K562 (cell line): ENCODE measurements around the gene PHC3. TPM values are rescaled to one million over a fixed set of nuclear protein-coding genes. Genes with fewer than 3 reads are reported as not detected.

ENCODE experiments used
- ATAC-seq: fragments of 200-7000 bp; cut with Tn5 transposase; 3 replicates; pipeline ENCODE4 v1.9.1; 2020; ENCODE audit warnings: moderate library complexity
- BruUV-seq: library from RNA; stranded (reverse); fragments of 400-500 nt; replicated peaks from 2 replicates; lab custom pipeline; 2021; lab: Mats Ljungman, UMichigan
- CTCF ChIA-PET: fragments of 300-600 bp; formaldehyde crosslinking; extraction: SDS; loops from one replicate; lab custom pipeline; 2021; ENCODE audit warnings: low intra/inter-chr PET ratio; lab: Yijun Ruan, JAX
- POLR2A ChIA-PET: fragments of 300-600, 350-650 bp; sonication (Branson Sonifier 250); formaldehyde crosslinking; extraction: SDS; loops from one replicate; lab custom pipeline; 2021; ENCODE audit warnings: antibody characterized with exemption, inconsistent platforms; lab: Yijun Ruan, JAX
- DNase-seq, 4 experiments: peaks; one replicate each; pipeline versions ENCODE4 v3.0.0 to v3.0.0-alpha.2; 2011 to 2018; ENCODE audit warnings: low spot score in 3 of 4, mixed read lengths in 3 of 4; ENCODE audit errors: extremely low read depth in 1 of 4
- FAIRE-seq: peaks from 2 replicates; lab custom pipeline; 2011; peaks lifted over from hg19 to GRCh38; lab: Jason Lieb, UNC
- H2AFZ ChIP-seq: 2 replicates; pipeline ENCODE4 v1.6.0; 2011; ENCODE audit warnings: low read depth, low read length, control low read depth, inconsistent platforms
- H3K27ac ChIP-seq: fragments of 200-600 bp; 3 replicates; pipeline ENCODE4 v1.8.0; 2011; ENCODE audit warnings: low read depth, mild to moderate bottlenecking, control low read depth, inconsistent platforms, low read length, moderate library complexity, mixed read lengths; ENCODE audit errors: extremely low read depth
- H3K27me3 ChIP-seq, 2 experiments: fragments of 300-600 bp in 1 of 2; 2 replicates in 1 of 2; 3 replicates in 1 of 2; pipeline versions ENCODE4 v1.6.0 to v1.8.0; 2011; ENCODE audit warnings: inconsistent platforms in 2 of 2, low read length in 2 of 2, mild to moderate bottlenecking in 1 of 2, mixed read lengths in 1 of 2, moderate library complexity in 1 of 2; ENCODE audit not compliant: control insufficient read depth in 2 of 2, insufficient read depth in 2 of 2
- H3K36me3 ChIP-seq: fragments of 300-600 bp; 3 replicates; pipeline ENCODE4 v1.8.0; 2011; ENCODE audit warnings: mild to moderate bottlenecking, low read length, inconsistent platforms; ENCODE audit not compliant: control insufficient read depth, insufficient read depth
- H3K4me1 ChIP-seq, 2 experiments: fragments of 200-600 bp in 1 of 2; replicated peaks in 1 of 2; 2 replicates in 1 of 2; 3 replicates in 1 of 2; pipeline versions ENCODE4 v1.5.1 to v1.8.0; 2011; ENCODE audit warnings: inconsistent platforms in 2 of 2, low read length in 2 of 2, mild to moderate bottlenecking in 1 of 2, mixed read lengths in 1 of 2, moderate library complexity in 1 of 2; ENCODE audit not compliant: control insufficient read depth in 2 of 2, insufficient read depth in 2 of 2
- H3K4me2 ChIP-seq: 2 replicates; pipeline ENCODE4 v1.6.1; 2011; ENCODE audit warnings: low read length, control low read depth, inconsistent platforms, mixed read lengths; ENCODE audit not compliant: insufficient read depth
- H3K4me3 ChIP-seq: fragments of 200-600 bp; sonication (generic), shearing (Covaris generic); 2 replicates; pipeline ENCODE4 v1.5.1; 2016; ENCODE audit warnings: control low read depth, inconsistent platforms
- H3K79me2 ChIP-seq: fragments of 200-600 bp; 3 replicates; pipeline ENCODE4 v1.8.0; 2011; ENCODE audit warnings: low read length, inconsistent platforms; ENCODE audit not compliant: control insufficient read depth, insufficient read depth
- H3K9ac ChIP-seq, 2 experiments: 2 replicates each; pipeline versions ENCODE4 v1.6.0 to v1.6.1; 2011; ENCODE audit warnings: low read depth in 2 of 2, low read length in 2 of 2, control low read depth in 1 of 2, inconsistent platforms in 1 of 2, mild to moderate bottlenecking in 1 of 2, mixed read lengths in 1 of 2; ENCODE audit not compliant: insufficient read depth in 1 of 2
- H3K9me1 ChIP-seq: one replicate; pipeline ENCODE4 v1.6.0; 2011; ENCODE audit warnings: inconsistent platforms, mild to moderate bottlenecking, low read length, moderate library complexity; ENCODE audit not compliant: control insufficient read depth, insufficient read depth
- H3K9me3 ChIP-seq: replicated peaks from 2 replicates; pipeline ENCODE4 v1.5.1; 2011; ENCODE audit warnings: low read depth, low read length, inconsistent platforms; ENCODE audit not compliant: control insufficient read depth, insufficient read depth
- H4K20me1 ChIP-seq: replicated peaks from 2 replicates; pipeline ENCODE4 v1.6.1; 2011; ENCODE audit warnings: low read length, inconsistent platforms, mixed read lengths; ENCODE audit not compliant: control insufficient read depth, insufficient read depth
- ADNP ChIP-seq: fragments of 200-800 bp; sonication (Bioruptor generic); IDR thresholded peaks from 2 replicates; pipeline ENCODE4 v1.6.1; 2016; ENCODE audit warnings: missing genetic modification characterization, missing compliant biosample characterization
- BRF1 ChIP-seq: IDR thresholded peaks from 3 replicates; pipeline ENCODE4 v1.6.1; 2011; ENCODE audit warnings: borderline replicate concordance, mild to moderate bottlenecking; ENCODE audit not compliant: insufficient read length; ENCODE audit errors: extremely low read depth
- CBFA2T2 ChIP-seq: fragments of 450-650 bp; conservative IDR thresholded peaks from 2 replicates; pipeline ENCODE4 v1.6.1; 2017; ENCODE audit warnings: mild to moderate bottlenecking
- CBFA2T3 ChIP-seq: fragments of 450-650 bp; IDR thresholded peaks from 2 replicates; pipeline ENCODE4 v1.6.1; 2017
- CBX3 ChIP-seq, 2 experiments: IDR thresholded peaks; 1 replicate in 1 of 2; 2 replicates in 1 of 2; pipeline ENCODE4 v1.6.1; 2012; ENCODE audit warnings: inconsistent platforms in 2 of 2, low read length in 2 of 2, borderline replicate concordance in 1 of 2, control low read depth in 1 of 2
- CEBPG ChIP-seq, 3 experiments: fragments of 200-800 bp in 1 of 3; sonication (Bioruptor generic) in 1 of 3; sonication (generic) in 1 of 3; formaldehyde crosslinking in 1 of 3; IDR thresholded peaks in 2 of 3; conservative IDR thresholded peaks in 1 of 3; 2 replicates each; pipeline versions ENCODE4 v1.6.1 to v1.8.0; 2016 to 2022; ENCODE audit warnings: missing compliant biosample characterization in 2 of 3, missing genetic modification characterization in 2 of 3, mild to moderate bottlenecking in 1 of 3, missing genetic modification reagents in 1 of 3
- ELF4 ChIP-seq: fragments of 450-650 bp; formaldehyde crosslinking; IDR thresholded peaks from 2 replicates; pipeline ENCODE4 v1.4.0; 2022; ENCODE audit warnings: missing genetic modification characterization
- FOXK2 ChIP-seq, 2 experiments: fragments of 450-650 bp; IDR thresholded peaks in 1 of 2; conservative IDR thresholded peaks in 1 of 2; 2 replicates each; pipeline ENCODE4 v1.6.1; 2016; ENCODE audit warnings: low read depth in 2 of 2, mild to moderate bottlenecking in 1 of 2
- HMG20B ChIP-seq: fragments of 250-450 bp; sonication (Bioruptor Pico); IDR thresholded peaks from 2 replicates; pipeline ENCODE4 v1.5.0; 2021; ENCODE audit warnings: mild to moderate bottlenecking
- HMGN3 ChIP-seq: IDR thresholded peaks from 2 replicates; pipeline ENCODE4 v1.6.1; 2011; ENCODE audit warnings: borderline replicate concordance, low read depth, mild to moderate bottlenecking, mixed read lengths, low read length; ENCODE audit not compliant: insufficient read length; ENCODE audit errors: extremely low read depth
- HNRNPL ChIP-seq: fragments of 200-400 bp; formaldehyde crosslinking; IDR thresholded peaks from 2 replicates; pipeline ENCODE4 v1.6.1; 2017; ENCODE audit warnings: low read depth, mild to moderate bottlenecking, low read length
- JUND ChIP-seq, 2 experiments: IDR thresholded peaks; 2 replicates in 1 of 2; 3 replicates in 1 of 2; pipeline ENCODE4 v1.6.1; 2011; ENCODE audit warnings: borderline replicate concordance in 2 of 2, low read depth in 2 of 2, low read length in 2 of 2, improper control_type of control experiment in 1 of 2, missing biosample characterization in 1 of 2, missing genetic modification characterization in 1 of 2, missing genetic modification reagents in 1 of 2
- MECOM ChIP-seq: fragments of 250-450 bp; sonication (Bioruptor Pico); IDR thresholded peaks from 2 replicates; pipeline ENCODE4 v1.8.0; 2022; ENCODE audit warnings: inconsistent platforms
- MXI1 ChIP-seq: IDR thresholded peaks from 2 replicates; pipeline ENCODE4 v1.6.1; 2011; ENCODE audit warnings: low read depth, mild to moderate bottlenecking, improper control_type of control experiment, low read length
- PHF21A ChIP-seq: fragments of 450-650 bp; IDR thresholded peaks from 2 replicates; pipeline ENCODE4 v1.6.1; 2017; ENCODE audit warnings: low read depth, borderline replicate concordance
- POLR2AphosphoS5 ChIP-seq: IDR thresholded peaks from 2 replicates; pipeline ENCODE4 v1.6.1; 2011; ENCODE audit warnings: mild to moderate bottlenecking, low read depth, low read length, moderate library complexity; ENCODE audit not compliant: control insufficient read depth, insufficient read depth
- PPARD ChIP-seq: fragments of 250-450 bp; sonication (Bioruptor Pico); IDR thresholded peaks from 2 replicates; pipeline ENCODE4 v1.8.0; 2022; ENCODE audit warnings: inconsistent platforms, mild to moderate bottlenecking, moderate library complexity
- SIN3B ChIP-seq: fragments of 450-650 bp; IDR thresholded peaks from 2 replicates; pipeline ENCODE4 v1.6.1; 2017; ENCODE audit warnings: low read depth, mild to moderate bottlenecking, moderate library complexity
- SMARCB1 ChIP-seq: IDR thresholded peaks from 2 replicates; pipeline ENCODE4 v1.6.1; 2011; ENCODE audit warnings: improper control_type of control experiment, low read depth; ENCODE audit not compliant: insufficient read length
- TAF7 ChIP-seq: fragments of 450-650 bp; IDR thresholded peaks from 2 replicates; pipeline ENCODE4 v1.6.1; 2016; ENCODE audit warnings: missing genetic modification characterization, missing compliant biosample characterization
- TCF3 ChIP-seq: sonication (generic); formaldehyde crosslinking; IDR thresholded peaks from 2 replicates; pipeline ENCODE4 v1.4.0; 2020; ENCODE audit warnings: mild to moderate bottlenecking, missing genetic modification reagents
- ZNF785 ChIP-seq: fragments of 250-450 bp; sonication (Bioruptor Pico); IDR thresholded peaks from 2 replicates; pipeline ENCODE4 v1.4.0; 2020; ENCODE audit warnings: mild to moderate bottlenecking
- WGBS: fragments of 100-300 bp; shearing (Covaris generic); methylation state at CpG from one replicate; pipeline ENCODE4 v1.1.6; 2016; ENCODE audit warnings: low coverage, mixed read lengths; ENCODE audit not compliant: insufficient coverage; ENCODE audit errors: missing lambda C conversion rate; 5-methylcytosine and 5-hydroxymethylcytosine counted together
- in situ Hi-C: fragments of 300-500 bp; cut with MboI; formaldehyde crosslinking; loops from 4 replicates; pipeline ENCODE4 v1.15.0; 2018; ENCODE audit warnings: inconsistent platforms, mixed read lengths
- intact Hi-C: fragments of 100-400 bp; cut with micrococcal nuclease; formaldehyde crosslinking; loops from 2 replicates; pipeline ENCODE4 v1.14.2; 2022
- polyA plus RNA-seq, 8 experiments: library from polyadenylated mRNA; depleted of rRNA in 4 of 8; stranded (reverse) in 5 of 8; unstranded in 3 of 8; fragments of >200 nt; fragmentation: Nextera tagmentation in 2 of 8; fragmentation: Illumina TruSeq in 1 of 8; extraction: Ambion mirVana in 2 of 8; extraction: Trizol in 1 of 8; gene quantifications; 2 replicates each; pipeline versions ENCODE4 v1.2.1 to v1.2.3, GENCODE V29; 2011 to 2014; ENCODE audit warnings: inconsistent platforms in 1 of 8, missing spikeins in 1 of 8
- total RNA-seq, 7 experiments: library from RNA; depleted of rRNA in 6 of 7; stranded (reverse); fragments of >200 nt in 6 of 7; fragmentation: Illumina TruSeq in 2 of 7; extraction: Trizol in 2 of 7; gene quantifications; 2 replicates each; pipeline versions ENCODE4 v1.2.1 to v1.2.3, GENCODE V29; 2011 to 2021; ENCODE audit warnings: low replicate concordance in 1 of 7
- TF ChIP-seq, protein P1 (sequence below): sonication (generic); formaldehyde crosslinking; IDR thresholded peaks from 2 replicates; pipeline ENCODE4 v1.8.1; 2023; ENCODE audit warnings: mild to moderate bottlenecking, missing genetic modification reagents, moderate library complexity

Gene PHC3
- total and polyA plus RNA-seq, 9 of the 15 experiments (the other 6 are each of a cell fraction or from before 2014, with no cell fraction given): 3.1 to 21.6 (median 10.5) TPM

DNA sequence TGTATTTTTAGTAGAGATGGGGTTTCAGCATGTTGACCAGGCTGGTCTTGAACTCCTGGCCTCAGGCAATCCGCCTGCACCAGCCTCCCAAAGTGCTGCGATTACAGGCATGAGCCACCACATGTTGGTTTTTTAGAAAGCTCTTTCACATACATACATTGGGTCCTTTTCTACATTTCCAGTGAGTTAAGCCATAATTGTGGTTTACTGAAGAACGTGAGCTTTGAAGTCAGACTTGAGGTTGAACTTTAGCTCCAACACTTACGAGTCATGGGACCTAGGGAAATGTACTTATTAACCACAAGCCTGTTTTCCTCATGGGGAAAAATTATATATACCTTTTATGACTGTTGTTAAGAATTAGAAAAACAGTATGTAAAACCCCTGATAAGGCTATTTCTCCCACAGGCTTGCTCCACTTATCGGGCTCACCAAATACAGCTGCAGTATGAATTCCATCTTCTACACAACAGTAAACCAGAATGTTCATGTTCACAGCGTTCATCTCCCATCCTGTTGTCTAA, 104.8 kb downstream of the PHC3 start:
- no TSS peak for BruUV-seq
- Histone ChIP-seq H3K36me3 (no peaks in the 10 kb centered on the region), H3K4me1 (peaks cover 0 to 14% of the 10 kb centered on the region in 2 experiments; a peak in 4 of 5 replicates), H3K79me2 (no peaks in the 10 kb centered on the region), H3K27ac (peak overlapping the region; percentile 41; the same call in 2 of the 3 replicates), H3K27me3 (no peaks in the 10 kb centered on the region), H3K4me3 (no peak overlapping the region), H3K9me1 (no peaks in the 10 kb centered on the region), H2AFZ (peak overlapping the region; percentile 58), H3K4me2 (no peak overlapping the region), H3K9me3 (no peaks in the 10 kb centered on the region), H3K9ac (no peak overlapping the region), H4K20me1 (no peaks in the 10 kb centered on the region)
- WGBS: 38% methylated on average over 6 of the region's 6 CpGs
- ATAC-seq: peak; percentile 53
- intact Hi-C loops: loop anchor here (5.0 to 10.0 kb wide), 2 partner anchors 228 to 336 kb away; no protein-coding TSS in a partner anchor
- ChIA-PET CTCF (no interaction called here), POLR2A (interaction anchor here (0.5 to 1.2 kb wide), 4 partner anchors 16 to 99 kb away, joined by 3 to 4 read pairs (median 3); no protein-coding TSS in a partner anchor)
- in situ Hi-C loops: no loop called here
- no peak for FAIRE-seq
- peak in 3 of 4 experiments; percentile 17 to 34 (median 19) for DNase-seq
- TF ChIP-seq ELF4 (CRISPR knock-in tag) (no peak), CBFA2T3 (peak; percentile 56), HMGN3 (no peak), MECOM (CRISPR knock-in tag) (no peak), MXI1 (no peak), CBFA2T2 (peak; percentile 29), SIN3B (no peak), CEBPG (CRISPR knock-in tag; IDR thresholded peaks at IDR 0.05) (no peak; the same call in 1 of the 2 replicates), CEBPG (tag; conservative IDR thresholded peaks at IDR 0.05 in 1 of 2, IDR thresholded peaks at IDR 0.05 in 1 of 2) (no peak; a peak in 1 of 4 replicates), PPARD (no peak), JUND (IDR thresholded peaks at IDR 0.05; ENCODE audit: borderline replicate concordance, low read depth, low read length) (no peak), JUND (tag; IDR thresholded peaks at IDR 0.05; ENCODE audit: borderline replicate concordance, low read depth, low read length) (no peak), HMG20B (no peak), ZNF785 (CRISPR knock-in tag) (no peak), POLR2AphosphoS5 (no peak), BRF1 (no peak), HNRNPL (no peak), TCF3 (peak; percentile 71), TAF7 (tag) (no peak), CBX3 (IDR thresholded peaks at IDR 0.05; ENCODE audit: borderline replicate concordance in 1 of 2, low read length in 2 of 2) (no peak), PHF21A (no peak), SMARCB1 (no peak), FOXK2 (conservative IDR thresholded peaks at IDR 0.05 in 1 of 2, IDR thresholded peaks at IDR 0.05 in 1 of 2; ENCODE audit: low read depth in 2 of 2) (peak in 1 of 2 experiments; percentile 29; a peak in 1 of 4 replicates), ADNP (tag) (peak; percentile 79; the same call in 1 of the 2 replicates)
- TF ChIP-seq, protein P1, sequence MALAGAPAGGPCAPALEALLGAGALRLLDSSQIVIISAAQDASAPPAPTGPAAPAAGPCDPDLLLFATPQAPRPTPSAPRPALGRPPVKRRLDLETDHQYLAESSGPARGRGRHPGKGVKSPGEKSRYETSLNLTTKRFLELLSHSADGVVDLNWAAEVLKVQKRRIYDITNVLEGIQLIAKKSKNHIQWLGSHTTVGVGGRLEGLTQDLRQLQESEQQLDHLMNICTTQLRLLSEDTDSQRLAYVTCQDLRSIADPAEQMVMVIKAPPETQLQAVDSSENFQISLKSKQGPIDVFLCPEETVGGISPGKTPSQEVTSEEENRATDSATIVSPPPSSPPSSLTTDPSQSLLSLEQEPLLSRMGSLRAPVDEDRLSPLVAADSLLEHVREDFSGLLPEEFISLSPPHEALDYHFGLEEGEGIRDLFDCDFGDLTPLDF (CRISPR knock-in tag): no peak
